ENCODE results near the gene FES.

The FES gene

GRCh38 chr15:90912770-90913075 is 28.4 kb downstream of the FES start:
- TF ChIP-seq POLR2AphosphoS5 (IDR thresholded peaks at IDR 0.05; ENCODE audit: low read depth, low read length) (no peak), TAF1 (IDR thresholded peaks at IDR 0.05; ENCODE audit: borderline replicate concordance, insufficient read depth, low read length) (no peak), SIN3A (IDR thresholded peaks at IDR 0.05; ENCODE audit: borderline replicate concordance, insufficient read depth, low read length) (no peak), FOXP2 (optimal IDR thresholded peaks at IDR 0.05; ENCODE audit: borderline replicate concordance, extremely low read depth, extremely low read length, insufficient read depth) (no peak)
- TF ChIP-seq, protein P1, sequence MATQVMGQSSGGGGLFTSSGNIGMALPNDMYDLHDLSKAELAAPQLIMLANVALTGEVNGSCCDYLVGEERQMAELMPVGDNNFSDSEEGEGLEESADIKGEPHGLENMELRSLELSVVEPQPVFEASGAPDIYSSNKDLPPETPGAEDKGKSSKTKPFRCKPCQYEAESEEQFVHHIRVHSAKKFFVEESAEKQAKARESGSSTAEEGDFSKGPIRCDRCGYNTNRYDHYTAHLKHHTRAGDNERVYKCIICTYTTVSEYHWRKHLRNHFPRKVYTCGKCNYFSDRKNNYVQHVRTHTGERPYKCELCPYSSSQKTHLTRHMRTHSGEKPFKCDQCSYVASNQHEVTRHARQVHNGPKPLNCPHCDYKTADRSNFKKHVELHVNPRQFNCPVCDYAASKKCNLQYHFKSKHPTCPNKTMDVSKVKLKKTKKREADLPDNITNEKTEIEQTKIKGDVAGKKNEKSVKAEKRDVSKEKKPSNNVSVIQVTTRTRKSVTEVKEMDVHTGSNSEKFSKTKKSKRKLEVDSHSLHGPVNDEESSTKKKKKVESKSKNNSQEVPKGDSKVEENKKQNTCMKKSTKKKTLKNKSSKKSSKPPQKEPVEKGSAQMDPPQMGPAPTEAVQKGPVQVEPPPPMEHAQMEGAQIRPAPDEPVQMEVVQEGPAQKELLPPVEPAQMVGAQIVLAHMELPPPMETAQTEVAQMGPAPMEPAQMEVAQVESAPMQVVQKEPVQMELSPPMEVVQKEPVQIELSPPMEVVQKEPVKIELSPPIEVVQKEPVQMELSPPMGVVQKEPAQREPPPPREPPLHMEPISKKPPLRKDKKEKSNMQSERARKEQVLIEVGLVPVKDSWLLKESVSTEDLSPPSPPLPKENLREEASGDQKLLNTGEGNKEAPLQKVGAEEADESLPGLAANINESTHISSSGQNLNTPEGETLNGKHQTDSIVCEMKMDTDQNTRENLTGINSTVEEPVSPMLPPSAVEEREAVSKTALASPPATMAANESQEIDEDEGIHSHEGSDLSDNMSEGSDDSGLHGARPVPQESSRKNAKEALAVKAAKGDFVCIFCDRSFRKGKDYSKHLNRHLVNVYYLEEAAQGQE (IDR thresholded peaks at IDR 0.05; ENCODE audit: insufficient read depth in 1 of 2, low read depth in 2 of 2, low read length in 2 of 2) = no peak

DNA sequence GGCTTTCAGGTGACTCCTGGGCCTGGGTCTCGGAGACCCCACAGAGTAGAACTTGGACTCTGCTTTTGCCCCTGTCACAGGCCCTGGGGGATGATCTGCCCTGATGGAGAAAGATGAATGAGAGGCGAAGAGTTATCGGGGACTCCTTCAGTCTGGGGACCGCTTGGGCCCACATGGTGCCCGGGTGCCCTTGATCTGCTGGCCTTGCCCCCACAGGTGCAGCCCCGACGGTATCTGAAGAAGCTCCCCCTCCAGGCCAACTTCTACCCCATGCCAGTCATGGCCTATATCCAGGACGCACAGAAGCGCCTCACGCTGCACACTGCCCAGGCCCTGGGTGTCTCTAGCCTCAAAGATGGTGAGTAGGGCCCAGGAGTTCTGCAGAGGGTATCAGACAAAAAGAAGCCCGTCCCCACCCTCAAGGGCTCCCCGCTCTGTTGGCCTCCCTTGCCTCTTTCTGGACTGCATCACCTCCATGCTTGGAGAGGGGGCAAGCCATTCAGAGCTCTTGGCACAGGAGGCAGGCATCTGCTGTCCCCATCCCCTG is 29.2 kb downstream of the FES start:
- TF ChIP-seq FOXP2 (optimal IDR thresholded peaks at IDR 0.05; ENCODE audit: borderline replicate concordance, extremely low read depth, extremely low read length, insufficient read depth) (no peak), POLR2AphosphoS5 (IDR thresholded peaks at IDR 0.05; ENCODE audit: low read depth, low read length) (no peak), TAF1 (IDR thresholded peaks at IDR 0.05; ENCODE audit: borderline replicate concordance, insufficient read depth, low read length) (no peak), SIN3A (IDR thresholded peaks at IDR 0.05; ENCODE audit: borderline replicate concordance, insufficient read depth, low read length) (no peak)
- TF ChIP-seq, protein P1 (IDR thresholded peaks at IDR 0.05; ENCODE audit: insufficient read depth in 1 of 2, low read depth in 2 of 2, low read length in 2 of 2) = no peak

GRCh38 chr15:90914305-90915080 is 30.2 kb downstream of the FES start:
- TF ChIP-seq, protein P1 (IDR thresholded peaks at IDR 0.05; ENCODE audit: insufficient read depth in 1 of 2, low read depth in 2 of 2, low read length in 2 of 2) = no peak
- TF ChIP-seq SIN3A (IDR thresholded peaks at IDR 0.05; ENCODE audit: borderline replicate concordance, insufficient read depth, low read length) (no peak), POLR2AphosphoS5 (IDR thresholded peaks at IDR 0.05; ENCODE audit: low read depth, low read length) (no peak)

DNA sequence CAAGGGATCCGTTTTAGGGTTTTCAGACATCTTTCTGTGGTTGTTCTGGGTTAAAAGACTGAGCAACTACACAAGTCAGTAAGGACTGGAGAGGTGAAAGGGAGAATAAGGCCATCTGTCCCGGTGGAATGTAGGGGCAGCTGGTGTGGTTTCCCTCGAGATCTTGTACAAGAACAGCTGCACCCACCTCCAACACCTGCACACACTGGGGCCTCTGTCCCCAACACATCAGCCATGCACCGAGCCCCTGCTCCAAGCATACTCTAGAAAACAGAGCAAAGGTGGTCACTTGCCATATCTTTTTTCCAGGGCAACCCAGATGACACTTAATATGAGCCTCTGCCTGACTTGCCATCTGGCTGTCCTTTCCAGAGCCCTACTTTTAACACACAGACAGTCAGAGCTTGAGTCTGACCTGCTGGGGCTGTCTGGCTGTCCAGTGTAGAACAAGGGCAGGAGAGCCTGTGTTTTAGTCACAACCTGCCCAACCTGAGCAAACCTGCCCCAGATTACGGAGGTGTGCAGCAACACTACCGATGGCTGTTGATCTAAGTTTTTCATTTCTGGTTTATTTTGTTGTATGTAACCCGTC is 31.0 kb downstream of the FES start:
- no peak for TF ChIP-seq SIN3A (IDR thresholded peaks at IDR 0.05; ENCODE audit: borderline replicate concordance, insufficient read depth, low read length)
- TF ChIP-seq FOXP2 (optimal IDR thresholded peaks at IDR 0.05; ENCODE audit: borderline replicate concordance, extremely low read depth, extremely low read length, insufficient read depth) = no peak
- no peak for TF ChIP-seq POLR2AphosphoS5 (IDR thresholded peaks at IDR 0.05; ENCODE audit: low read depth, low read length)
- TF ChIP-seq, protein P1 (IDR thresholded peaks at IDR 0.05; ENCODE audit: insufficient read depth in 1 of 2, low read depth in 2 of 2, low read length in 2 of 2) = no peak
- TF ChIP-seq TAF1 (IDR thresholded peaks at IDR 0.05; ENCODE audit: borderline replicate concordance, insufficient read depth, low read length) = no peak
